ENCODE results near the gene POLR2L. TPM values are rescaled to one million over a fixed set of nuclear protein-coding genes. Genes with fewer than 3 reads are reported as not detected.

POLR2L gene
- total RNA-seq, 1 experiment from 2014 or later: 211 TPM

GRCh38 chr11:819943-820649, 22.2 kb downstream of the POLR2L start:
- BruUV-seq (replicated peaks): TSS peak; percentile 76
- no peak for TF ChIP-seq ATF3 (IDR thresholded peaks at IDR 0.05)
- TF ChIP-seq POLR2AphosphoS5 (IDR thresholded peaks at IDR 0.05; ENCODE audit: low read depth, low read length): peak; percentile 39; the same call in 1 of the 2 replicates
- 0 out of 2 replicates have a peak, but pooled peaks have one; percentile 25 for TF ChIP-seq ZFX (IDR thresholded peaks at IDR 0.05)
- H4K20me1 ChIP-seq (ENCODE audit: insufficient read depth): no peaks in the 10 kb centered on the region
- ChIA-PET RAD21 (ENCODE audit: low non-redundant PET in 1 of 2, low total read pairs in 2 of 2, uncharacterized antibody in 2 of 2, unreplicated experiment in 2 of 2) (no interaction called here), POLR2A (interaction anchor here (0.5 to 2.7 kb wide), 16 partner anchors 8 to 235 kb away, joined by 3 to 45 read pairs (median 6); partner anchors contain the start of genes CD151, CRACR2B, POLR2L and RPLP2), CTCF (interaction anchor here (1.2 to 1.4 kb wide), 2 partner anchors 11 to 24 kb away, joined by 3 read pairs; partner anchors contain the start of gene RPLP2)
- ATAC-seq (peak; percentile 71), DNase-seq (ENCODE audit: low read depth, low spot score) (peak; percentile 85)
- H3K27me3 ChIP-seq (ENCODE audit: insufficient read depth, low read length): no peaks in the 10 kb centered on the region
- H3K36me3 ChIP-seq (ENCODE audit: control insufficient read depth in 1 of 2, insufficient read depth in 2 of 2, low read length in 2 of 2): no peaks in the 10 kb centered on the region
- no peak overlapping the region for H2AFZ ChIP-seq (ENCODE audit: low read depth, low read length, poor library complexity, severe bottlenecking)
- peak overlapping the region; percentile 81 for H3K4me2 ChIP-seq (ENCODE audit: low read length)
- H3K27ac ChIP-seq (ENCODE audit: low read depth, low read length): peak overlapping the region; percentile 81
- peak overlapping the region; percentile 90 for H3K9ac ChIP-seq (ENCODE audit: low read length)
- peaks cover 22% of the 10 kb centered on the region for H3K79me2 ChIP-seq (ENCODE audit: insufficient read depth, low read length)
- intact Hi-C loops (cut with micrococcal nuclease): no loop called here
- peak overlapping the region; percentile 65 to 77 for H3K4me3 ChIP-seq (replicated peaks in 1 of 2; ENCODE audit: low read depth in 1 of 2, low read length in 2 of 2)
- peaks cover 26 to 43% of the 10 kb centered on the region in 2 experiments for H3K4me1 ChIP-seq (ENCODE audit: control insufficient read depth in 1 of 2, insufficient read depth in 2 of 2, low read length in 2 of 2)
- no peaks in the 10 kb centered on the region for H3K9me2 ChIP-seq (ENCODE audit: insufficient read depth)
- no peaks in the 10 kb centered on the region for H3K9me3 ChIP-seq (ENCODE audit: control insufficient read depth in 1 of 2, insufficient read depth in 1 of 2, low read depth in 1 of 2, low read length in 2 of 2)

- no peak for TF ChIP-seq FOSL1 (IDR thresholded peaks at IDR 0.05; ENCODE audit: low read depth)
- TF ChIP-seq SP1 (IDR thresholded peaks at IDR 0.05; ENCODE audit: low read depth): no peak
- no peak for TF ChIP-seq RAD21 (IDR thresholded peaks at IDR 0.05; ENCODE audit: low read depth)
- no peak for TF ChIP-seq SIN3A (IDR thresholded peaks at IDR 0.05; ENCODE audit: low read depth)
- no peak for TF ChIP-seq CBX3 (IDR thresholded peaks at IDR 0.05; ENCODE audit: low read depth)
- TF ChIP-seq ZFX (IDR thresholded peaks at IDR 0.05): peak; percentile 53; the same call in 1 of the 2 replicates
- TF ChIP-seq YY1 (IDR thresholded peaks at IDR 0.05; ENCODE audit: extremely low read depth, insufficient replicate concordance, low read depth, low read length): no peak
- peak; percentile 86 for TF ChIP-seq POLR2A (IDR thresholded peaks at IDR 0.05; ENCODE audit: borderline replicate concordance, extremely low read depth, insufficient read depth, insufficient read length)
- TF ChIP-seq POLR2AphosphoS5 (IDR thresholded peaks at IDR 0.05; ENCODE audit: low read depth, low read length): peak; percentile 93
- TF ChIP-seq TCF7L2 (IDR thresholded peaks at IDR 0.05; ENCODE audit: borderline replicate concordance, extremely low read depth, insufficient read depth, insufficient read length): peak; percentile 82
- no peak for TF ChIP-seq REST (IDR thresholded peaks at IDR 0.05; ENCODE audit: low read depth)
- Histone ChIP-seq H3K4me1 (ENCODE audit: control insufficient read depth in 1 of 2, insufficient read depth in 2 of 2, low read length in 2 of 2) (peaks cover 26 to 40% of the 10 kb centered on the region in 2 experiments), H2AFZ (ENCODE audit: low read depth, low read length, poor library complexity, severe bottlenecking) (no peak overlapping the region), H3K9me2 (ENCODE audit: insufficient read depth) (no peaks in the 10 kb centered on the region), H3K9ac (ENCODE audit: low read length) (peak overlapping the region; percentile 90), H3K36me3 (ENCODE audit: control insufficient read depth in 1 of 2, insufficient read depth in 2 of 2, low read length in 2 of 2) (no peaks in the 10 kb centered on the region), H3K4me2 (ENCODE audit: low read length) (peak overlapping the region; percentile 81), H4K20me1 (ENCODE audit: insufficient read depth) (no peaks in the 10 kb centered on the region), H3K79me2 (ENCODE audit: insufficient read depth, low read length) (peaks cover 22% of the 10 kb centered on the region), H3K4me3 (replicated peaks in 1 of 2; ENCODE audit: low read depth in 1 of 2, low read length in 2 of 2) (peak overlapping the region; percentile 65 to 77), H3K27ac (ENCODE audit: low read depth, low read length) (peak overlapping the region; percentile 81; the same call in 1 of the 2 replicates), H3K27me3 (ENCODE audit: insufficient read depth, low read length) (no peaks in the 10 kb centered on the region), H3K9me3 (ENCODE audit: control insufficient read depth in 1 of 2, insufficient read depth in 1 of 2, low read depth in 1 of 2, low read length in 2 of 2) (no peaks in the 10 kb centered on the region)
- DNase-seq (ENCODE audit: low read depth, low spot score): no peak
- no TSS peak for BruUV-seq (replicated peaks)
- POLR2A ChIA-PET: interaction anchor here (0.5 to 2.7 kb wide), 18 partner anchors 8 to 236 kb away, joined by 3 to 45 read pairs (median 6); partner anchors contain the start of genes CD151, CHID1, CRACR2B and POLR2L
- intact Hi-C loops (cut with micrococcal nuclease): no loop called here
- ATAC-seq: peak; percentile 75
- RAD21 ChIA-PET (ENCODE audit: low non-redundant PET in 1 of 2, low total read pairs in 2 of 2, uncharacterized antibody in 2 of 2, unreplicated experiment in 2 of 2): interaction anchor here in 1 of 2 experiments (0.7 kb wide), 1 partner anchor 232 kb away, joined by 4 read pairs; no protein-coding TSS in a partner anchor
- CTCF ChIA-PET: interaction anchor here (1.2 to 1.4 kb wide), 2 partner anchors 10 to 25 kb away, joined by 3 read pairs; partner anchors contain the start of gene RPLP2
These were observed 23.0 kb downstream of the POLR2L start for GRCh38 chr11:819129-819931.
